ENCODE data around the gene LRP1-AS. TPM values are rescaled to one million over a fixed set of nuclear protein-coding genes. Genes with fewer than 3 reads are reported as not detected.

The LRP1-AS gene
- total RNA-seq, 1 donor from 2014 or later: not detected

- intact Hi-C loops (cut with micrococcal nuclease): no loop called here
Measured at GRCh38 chr12:57180321-57180989, 33.0 kb upstream of the LRP1-AS start.

- intact Hi-C loops (cut with micrococcal nuclease): no loop called here
Measured at GRCh38 chr12:57179331-57180086, 32.1 kb upstream of the LRP1-AS start.

GRCh38 chr12:57178213-57178612, 30.8 kb upstream of the LRP1-AS start:
- intact Hi-C loops (cut with micrococcal nuclease): no loop called here

- intact Hi-C loops (cut with micrococcal nuclease): no loop called here
Measured at GRCh38 chr12:57177354-57177753, 29.9 kb upstream of the LRP1-AS start.

- intact Hi-C loops (cut with micrococcal nuclease): no loop called here
Measured at GRCh38 chr12:57176846-57177245, 29.4 kb upstream of the LRP1-AS start.

GRCh38 chr12:57176139-57176477, 28.7 kb upstream of the LRP1-AS start:
- intact Hi-C loops (cut with micrococcal nuclease): no loop called here

- intact Hi-C loops (cut with micrococcal nuclease): no loop called here
Measured at GRCh38 chr12:57175428-57176138, 28.2 kb upstream of the LRP1-AS start.

GRCh38 chr12:57173683-57174082, 26.3 kb upstream of the LRP1-AS start:
- intact Hi-C loops (cut with micrococcal nuclease): loop anchor here (1.0 kb wide), 2 partner anchors 49 to 104 kb away; no protein-coding TSS in a partner anchor

- intact Hi-C loops (cut with micrococcal nuclease): loop anchor here (1.0 kb wide), 2 partner anchors 49 to 104 kb away; no protein-coding TSS in a partner anchor
Measured at GRCh38 chr12:57173089-57173488, 25.7 kb upstream of the LRP1-AS start.

GRCh38 chr12:57171668-57172067, 24.2 kb upstream of the LRP1-AS start:
- intact Hi-C loops (cut with micrococcal nuclease): no loop called here

GRCh38 chr12:57170927-57171326, 23.5 kb upstream of the LRP1-AS start:
- intact Hi-C loops (cut with micrococcal nuclease): no loop called here

GRCh38 chr12:57170408-57170807, 23.0 kb upstream of the LRP1-AS start:
- intact Hi-C loops (cut with micrococcal nuclease): no loop called here

GRCh38 chr12:57169969-57170368, 22.6 kb upstream of the LRP1-AS start:
- intact Hi-C loops (cut with micrococcal nuclease): no loop called here

- intact Hi-C loops (cut with micrococcal nuclease): no loop called here
Measured at GRCh38 chr12:57169046-57169795, 21.8 kb upstream of the LRP1-AS start.

GRCh38 chr12:57168058-57168457, 20.6 kb upstream of the LRP1-AS start:
- intact Hi-C loops (cut with micrococcal nuclease): no loop called here

- intact Hi-C loops (cut with micrococcal nuclease): no loop called here
Measured at GRCh38 chr12:57166971-57167371, 19.6 kb upstream of the LRP1-AS start.

GRCh38 chr12:57165741-57166140, 18.3 kb upstream of the LRP1-AS start:
- intact Hi-C loops (cut with micrococcal nuclease): no loop called here

GRCh38 chr12:57164966-57165625, 17.7 kb upstream of the LRP1-AS start:
- intact Hi-C loops (cut with micrococcal nuclease): no loop called here

- intact Hi-C loops (cut with micrococcal nuclease): no loop called here
Measured at GRCh38 chr12:57164454-57164853, 17.0 kb upstream of the LRP1-AS start.

GRCh38 chr12:57162553-57163125, 15.2 kb upstream of the LRP1-AS start:
- intact Hi-C loops (cut with micrococcal nuclease): no loop called here

GRCh38 chr12:57161491-57161890, 14.1 kb upstream of the LRP1-AS start:
- intact Hi-C loops (cut with micrococcal nuclease): no loop called here

All from T-helper 1 cell treated with Interleukin-12 subunit alpha and Interleukin-12 subunit beta and Interleukin-4 antibody, amounts not matched to agents 30 ng/mL and 1 ng/mL, for 36 hours (primary cell).